GM23248 (cell line): ENCODE data around the gene PDGFC. TPM values are rescaled to one million over a fixed set of nuclear protein-coding genes. Genes with fewer than 3 reads are reported as not detected.

ENCODE experiments used
- DNase-seq: peaks from one replicate; pipeline ENCODE4 v3.0.0-alpha.2; 2015
- H2AFZ ChIP-seq: fragments of 200-600 bp; sonication (generic); 2 replicates; pipeline ENCODE4 v1.6.1; 2016; ENCODE audit warnings: antibody characterized with exemption
- H3F3A ChIP-seq: fragments of 200-600 bp; sonication (generic); 2 replicates; pipeline ENCODE4 v1.6.1; 2016; ENCODE audit warnings: mild to moderate bottlenecking, antibody characterized with exemption, mixed run types; ENCODE audit not compliant: insufficient read depth
- H3K27ac ChIP-seq: fragments of 200-600 bp; sonication (generic); 2 replicates; pipeline ENCODE4 v1.5.1; 2016; ENCODE audit warnings: mild to moderate bottlenecking
- H3K27me3 ChIP-seq: fragments of 200-600 bp; sonication (generic); replicated peaks from 2 replicates; pipeline ENCODE4 v1.6.1; 2016; ENCODE audit warnings: mild to moderate bottlenecking; ENCODE audit not compliant: insufficient read depth
- H3K36me3 ChIP-seq: fragments of 200-600 bp; sonication (generic); 2 replicates; pipeline ENCODE4 v1.6.1; 2016; ENCODE audit warnings: low read depth, mild to moderate bottlenecking
- H3K4me1 ChIP-seq: fragments of 200-600 bp; sonication (generic); 2 replicates; pipeline ENCODE4 v1.6.1; 2016; ENCODE audit warnings: mild to moderate bottlenecking; ENCODE audit not compliant: insufficient read depth
- H3K4me2 ChIP-seq: fragments of 200-600 bp; sonication (generic); one replicate; pipeline ENCODE4 v1.6.1; 2016; ENCODE audit warnings: mild to moderate bottlenecking; ENCODE audit not compliant: unreplicated experiment
- H3K4me3 ChIP-seq: fragments of 200-600 bp; sonication (generic); 2 replicates; pipeline ENCODE4 v1.5.1; 2016; ENCODE audit warnings: mild to moderate bottlenecking
- H3K79me2 ChIP-seq: fragments of 200-600 bp; sonication (generic); 2 replicates; pipeline ENCODE4 v1.6.1; 2016; ENCODE audit warnings: mild to moderate bottlenecking; ENCODE audit not compliant: insufficient read depth
- H3K9ac ChIP-seq: fragments of 200-600 bp; sonication (generic); 2 replicates; pipeline ENCODE4 v1.6.1; 2016; ENCODE audit warnings: mild to moderate bottlenecking
- H3K9me2 ChIP-seq: fragments of 200-600 bp; sonication (generic); 2 replicates; pipeline ENCODE4 v1.6.1; 2016; ENCODE audit warnings: mixed run types, mild to moderate bottlenecking, moderate library complexity; ENCODE audit not compliant: insufficient read depth
- H3K9me3 ChIP-seq: fragments of 200-600 bp; sonication (generic); one replicate; pipeline ENCODE4 v1.6.1; 2017; ENCODE audit warnings: low read depth
- H4K20me1 ChIP-seq: fragments of 200-600 bp; sonication (generic); 2 replicates; pipeline ENCODE4 v1.6.0; 2016; ENCODE audit not compliant: insufficient read depth
- EZH2 ChIP-seq: fragments of 200-600 bp; sonication (generic); IDR thresholded peaks from 2 replicates; pipeline ENCODE4 v1.6.1; 2018; ENCODE audit warnings: antibody characterized with exemption, mild to moderate bottlenecking; ENCODE audit not compliant: insufficient read depth, poor library complexity, severe bottlenecking
- EZH2phosphoT487 ChIP-seq: fragments of 200-600 bp; sonication (generic); IDR thresholded peaks from 2 replicates; pipeline ENCODE4 v1.6.1; 2018; ENCODE audit warnings: antibody characterized with exemption, moderate library complexity, mild to moderate bottlenecking, low read depth; ENCODE audit not compliant: insufficient read depth
- WGBS, 2 experiments: methylation state at CpG; one replicate each; pipeline ENCODE4 v1.1.6; 2015 to 2017; ENCODE audit warnings: low lambda C conversion rate in 2 of 2, low coverage in 1 of 2; ENCODE audit errors: missing lambda C conversion rate in 2 of 2; 5-methylcytosine and 5-hydroxymethylcytosine counted together
- in situ Hi-C: fragments of 300-500 bp; cut with MboI; formaldehyde crosslinking; loops from 2 replicates; pipeline ENCODE4 v1.15.0; 2020
- polyA plus RNA-seq: library from polyadenylated mRNA; unstranded; fragments of >200 nt; fragmentation: Nextera tagmentation; extraction: Ambion mirVana; gene quantifications from 2 replicates; pipeline ENCODE4 v1.2.1, GENCODE V29; 2016
- total RNA-seq: library from RNA; depleted of rRNA; stranded (reverse); fragments of >200 nt; shearing (Covaris generic); gene quantifications from 2 replicates; pipeline ENCODE4 v1.2.3, GENCODE V29; 2014

The PDGFC gene
- total and polyA plus RNA-seq, 2 experiments from 2014 or later: 26.5 to 64.4 TPM

DNA sequence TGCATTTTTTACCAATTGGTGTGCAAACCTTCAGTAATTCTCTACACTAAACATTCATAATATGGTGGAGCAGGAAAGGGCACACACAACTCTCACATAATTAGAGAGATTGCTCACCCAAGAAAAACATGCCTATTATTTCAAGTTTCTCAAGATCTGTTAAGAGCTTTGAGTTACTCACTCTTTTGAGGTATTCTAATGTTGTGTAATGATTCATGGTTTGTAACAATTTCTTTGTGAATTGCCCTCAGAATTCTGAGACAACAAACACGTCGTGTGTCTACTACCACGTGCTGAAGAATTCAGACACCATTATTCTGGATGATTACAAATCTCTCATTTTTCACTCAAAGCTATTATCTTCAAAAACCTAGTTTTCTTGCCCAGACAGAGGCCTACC is 82.8 kb downstream of the PDGFC start:
- peak overlapping the region; percentile 61 for H3K4me2 ChIP-seq
- H3K4me3 ChIP-seq: no peak overlapping the region
- peaks cover 40% of the 10 kb centered on the region for H3K4me1 ChIP-seq
- H3K27me3 ChIP-seq: no peaks in the 10 kb centered on the region
- H3K9me2 ChIP-seq: no peaks in the 10 kb centered on the region
- H3K36me3 ChIP-seq: no peaks in the 10 kb centered on the region
- WGBS, 2 experiments: 0 to 2% methylated on average over 3 of the region's 3 CpGs
- no peaks in the 10 kb centered on the region for H3K9me3 ChIP-seq
- TF ChIP-seq EZH2phosphoT487 (no peak), EZH2 (no peak)
- no peaks in the 10 kb centered on the region for H4K20me1 ChIP-seq
- H3K27ac ChIP-seq: peak overlapping the region; percentile 82
- in situ Hi-C loops: no loop called here
- H3K9ac ChIP-seq: peak overlapping the region; percentile 44
- no peak overlapping the region for H2AFZ ChIP-seq
- DNase-seq: peak; percentile 94
- H3F3A ChIP-seq: peaks cover 19% of the 10 kb centered on the region
- peaks cover 85% of the 10 kb centered on the region for H3K79me2 ChIP-seq

DNA sequence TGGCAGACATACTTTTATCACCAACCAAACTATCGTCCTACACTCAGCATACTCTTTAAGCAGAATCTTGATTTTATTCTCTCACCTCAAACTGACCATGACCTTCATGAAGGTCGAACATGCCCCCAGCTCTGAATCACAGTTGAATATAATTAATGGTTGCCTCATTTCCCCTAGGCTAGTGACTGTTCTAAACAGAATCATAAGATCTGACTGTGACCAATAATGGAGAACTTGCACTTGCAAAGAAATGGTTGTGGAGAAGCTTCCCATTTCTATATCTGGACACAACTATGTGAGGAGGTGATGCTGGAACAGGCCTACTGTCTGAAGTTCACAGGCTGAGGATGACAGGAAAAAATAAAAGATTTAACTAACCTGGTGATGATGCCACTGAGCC is 85.1 kb downstream of the PDGFC start:
- 74 to 79% methylated on average over 2 of the region's 2 CpGs for WGBS, 2 experiments
- DNase-seq: no peak

DNA sequence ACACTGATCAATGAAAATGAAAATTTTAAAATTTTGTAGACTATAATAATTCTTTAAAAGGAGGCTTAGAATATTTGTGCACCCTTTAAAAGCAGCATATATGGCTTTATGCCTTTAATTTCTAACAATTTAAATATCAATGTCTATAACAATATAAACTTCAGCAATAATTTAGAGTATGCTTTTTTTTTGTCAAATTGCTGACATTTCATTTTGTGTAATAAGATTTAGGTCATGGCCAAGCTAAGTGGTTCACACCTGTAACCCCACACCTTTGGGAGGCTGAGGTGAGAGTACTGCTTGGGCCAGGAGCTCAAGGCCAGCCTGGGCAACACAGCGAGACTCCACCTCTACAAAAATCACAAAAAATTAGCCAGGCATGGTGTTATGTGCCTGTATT is 86.2 kb downstream of the PDGFC start:
- H2AFZ ChIP-seq: no peak overlapping the region
- peaks cover 86% of the 10 kb centered on the region for H3K79me2 ChIP-seq
- 96 to 100% methylated on average over 1 of the region's 1 CpG for WGBS, 2 experiments
- no peaks in the 10 kb centered on the region for H4K20me1 ChIP-seq
- H3K9me2 ChIP-seq: no peaks in the 10 kb centered on the region
- peaks cover 19% of the 10 kb centered on the region for H3F3A ChIP-seq
- no peaks in the 10 kb centered on the region for H3K36me3 ChIP-seq
- H3K4me1 ChIP-seq: peaks cover 31% of the 10 kb centered on the region
- H3K9me3 ChIP-seq: no peaks in the 10 kb centered on the region
- in situ Hi-C loops: no loop called here
- no peaks in the 10 kb centered on the region for H3K27me3 ChIP-seq
- TF ChIP-seq EZH2phosphoT487: no peak
- no peak for TF ChIP-seq EZH2
- H3K9ac ChIP-seq: no peak overlapping the region
- H3K4me2 ChIP-seq: no peak overlapping the region
- no peak for DNase-seq
- no peak overlapping the region for H3K4me3 ChIP-seq
- H3K27ac ChIP-seq: no peak overlapping the region

More for the DNA sequence above, 85.1 kb downstream of the PDGFC start:
- no peaks in the 10 kb centered on the region for H3K27me3 ChIP-seq
- in situ Hi-C loops: no loop called here
- peaks cover 33% of the 10 kb centered on the region for H3K4me1 ChIP-seq
- H3K4me3 ChIP-seq: no peak overlapping the region
- H3K9me2 ChIP-seq: no peaks in the 10 kb centered on the region
- no peak overlapping the region for H3K9ac ChIP-seq
- H3K4me2 ChIP-seq: no peak overlapping the region
- peaks cover 85% of the 10 kb centered on the region for H3K79me2 ChIP-seq
- no peaks in the 10 kb centered on the region for H3K36me3 ChIP-seq
- no peaks in the 10 kb centered on the region for H3K9me3 ChIP-seq
- no peak overlapping the region for H3K27ac ChIP-seq
- H4K20me1 ChIP-seq: no peaks in the 10 kb centered on the region
- TF ChIP-seq EZH2 (no peak), EZH2phosphoT487 (no peak)
- H2AFZ ChIP-seq: no peak overlapping the region
- peaks cover 19% of the 10 kb centered on the region for H3F3A ChIP-seq

DNA sequence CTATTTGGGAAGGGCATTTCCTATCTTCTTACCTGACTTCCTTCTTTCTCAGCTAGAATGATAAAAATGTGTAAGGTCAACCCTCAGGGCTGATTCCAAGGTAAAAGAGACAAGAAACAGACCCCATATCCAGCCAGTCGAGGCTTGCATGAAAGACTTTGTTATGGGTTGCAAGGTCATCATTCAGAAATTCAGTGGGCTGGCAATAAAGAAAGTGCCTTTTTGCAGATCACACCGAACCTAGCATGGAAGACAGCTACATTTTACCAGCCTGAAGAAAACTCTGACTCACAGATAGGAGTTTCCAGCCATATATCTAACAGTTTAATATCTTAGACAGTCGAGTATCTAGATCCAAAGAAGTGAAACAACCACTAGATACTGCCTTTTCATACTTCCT is 87.4 kb downstream of the PDGFC start:
- 20 to 21% methylated on average over 3 of the region's 3 CpGs for WGBS, 2 experiments
- H3K27ac ChIP-seq: no peak overlapping the region
- no peaks in the 10 kb centered on the region for H3K9me3 ChIP-seq
- no peaks in the 10 kb centered on the region for H3K27me3 ChIP-seq
- H3K4me3 ChIP-seq: peak overlapping the region; percentile 26
- in situ Hi-C loops: no loop called here
- H2AFZ ChIP-seq: no peak overlapping the region
- H3K4me2 ChIP-seq: peak overlapping the region; percentile 29
- peak; percentile 27 for DNase-seq
- peaks cover 91% of the 10 kb centered on the region for H3K79me2 ChIP-seq
- no peaks in the 10 kb centered on the region for H4K20me1 ChIP-seq
- peaks cover 21% of the 10 kb centered on the region for H3K4me1 ChIP-seq
- H3F3A ChIP-seq: peaks cover 10% of the 10 kb centered on the region
- no peaks in the 10 kb centered on the region for H3K36me3 ChIP-seq
- H3K9me2 ChIP-seq: no peaks in the 10 kb centered on the region
- no peak overlapping the region for H3K9ac ChIP-seq
- TF ChIP-seq EZH2phosphoT487 (no peak), EZH2 (no peak)

DNA sequence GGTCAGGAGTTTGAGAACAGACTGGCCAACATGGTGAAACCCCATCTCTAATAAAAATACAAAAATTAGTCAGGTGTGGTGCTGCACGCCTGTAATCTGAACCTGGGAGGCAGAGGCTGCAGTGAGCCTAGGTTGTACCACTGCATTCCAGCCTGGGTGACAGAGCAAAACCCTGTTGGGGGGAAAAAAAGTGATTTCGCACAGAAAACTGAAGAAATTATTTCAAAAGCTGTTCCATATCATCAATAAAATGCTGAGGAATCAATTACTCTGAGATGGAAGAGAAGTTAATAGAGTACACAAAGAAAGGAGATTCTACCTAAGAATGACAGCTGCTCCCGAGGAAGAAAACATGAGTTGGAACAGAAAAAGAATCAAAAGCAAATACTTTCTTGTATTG is 95.9 kb downstream of the PDGFC start:
- Histone ChIP-seq H4K20me1 (no peaks in the 10 kb centered on the region), H3K27me3 (no peaks in the 10 kb centered on the region), H2AFZ (no peak overlapping the region), H3K9ac (no peak overlapping the region), H3F3A (no peaks in the 10 kb centered on the region), H3K4me3 (no peak overlapping the region), H3K9me3 (no peaks in the 10 kb centered on the region), H3K79me2 (peaks cover 100% of the 10 kb centered on the region), H3K4me2 (no peak overlapping the region), H3K4me1 (no peaks in the 10 kb centered on the region; the same call in 1 of the 2 replicates), H3K36me3 (no peaks in the 10 kb centered on the region), H3K27ac (no peak overlapping the region), H3K9me2 (no peaks in the 10 kb centered on the region)
- in situ Hi-C loops: no loop called here
- WGBS, 2 experiments: 95 to 98% methylated on average over 3 of the region's 3 CpGs
- DNase-seq: no peak
- TF ChIP-seq EZH2phosphoT487 (no peak), EZH2 (no peak)
